HG03565 (cell line): Measurements from ENCODE around the gene F7.
"Not testable (repeated sequence)": the region's sequence is repeated elsewhere in the genome, so short reads cannot be mapped to it uniquely, and the experiment has no call there.

Source experiments
- ATAC-seq: cut with Tn5 transposase; IDR thresholded peaks from one replicate; pipeline ENCODE4 v1.9.1; 2021; ENCODE audit warnings: mild to moderate bottlenecking, moderate library complexity; ENCODE audit not compliant: unreplicated experiment

Gene F7

GRCh38 chr13:113070855-113071254 lies 34.7 kb upstream of the F7 start:
- ATAC-seq: no peak

GRCh38 chr13:113072376-113072775 lies 33.2 kb upstream of the F7 start:
- no peak for ATAC-seq

DNA sequence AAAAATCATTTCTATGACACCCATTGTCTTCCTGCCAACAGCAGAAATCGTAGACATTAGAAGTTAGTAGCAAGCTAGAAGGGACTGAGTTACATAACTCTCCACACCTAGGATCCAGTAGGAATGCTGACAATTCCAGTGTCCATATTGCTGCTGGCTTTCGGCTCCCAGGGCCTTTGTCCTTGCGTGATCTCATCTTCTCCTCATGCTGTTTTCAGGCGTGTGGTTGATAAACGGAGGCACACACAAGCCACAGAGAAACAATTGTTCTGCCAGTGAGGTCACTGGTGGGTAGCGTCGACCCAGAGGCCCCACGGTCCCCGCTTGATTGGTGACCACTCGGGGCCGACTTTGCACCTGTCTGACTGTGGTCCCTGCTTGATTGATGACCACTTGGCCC lies 31.6 kb upstream of the F7 start:
- ATAC-seq: no peak

- no peak for ATAC-seq
Measured at GRCh38 chr13:113074401-113074800, 31.2 kb upstream of the F7 start.

GRCh38 chr13:113074876-113075275 lies 30.7 kb upstream of the F7 start:
- no peak for ATAC-seq

DNA sequence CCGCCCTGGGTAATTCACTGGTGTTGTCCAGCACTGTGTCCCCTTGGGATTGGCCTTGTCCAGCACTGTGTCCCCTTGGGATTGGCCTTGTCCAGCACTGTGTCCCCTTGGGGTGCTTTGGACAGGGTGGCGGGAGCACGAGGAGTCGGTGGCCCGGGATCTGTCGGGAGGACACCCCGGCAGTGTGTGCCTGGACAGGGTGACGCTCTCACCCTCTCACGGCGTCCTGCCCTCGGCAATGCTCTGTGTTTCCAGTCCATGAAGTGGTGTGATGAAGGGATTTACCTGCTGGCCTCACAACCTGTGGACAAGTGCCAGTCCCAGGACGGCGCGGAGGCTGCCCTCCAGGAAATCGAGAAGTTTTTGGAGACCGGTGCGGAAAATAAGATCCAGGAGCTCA lies 29.9 kb upstream of the F7 start:
- no peak for ATAC-seq

DNA sequence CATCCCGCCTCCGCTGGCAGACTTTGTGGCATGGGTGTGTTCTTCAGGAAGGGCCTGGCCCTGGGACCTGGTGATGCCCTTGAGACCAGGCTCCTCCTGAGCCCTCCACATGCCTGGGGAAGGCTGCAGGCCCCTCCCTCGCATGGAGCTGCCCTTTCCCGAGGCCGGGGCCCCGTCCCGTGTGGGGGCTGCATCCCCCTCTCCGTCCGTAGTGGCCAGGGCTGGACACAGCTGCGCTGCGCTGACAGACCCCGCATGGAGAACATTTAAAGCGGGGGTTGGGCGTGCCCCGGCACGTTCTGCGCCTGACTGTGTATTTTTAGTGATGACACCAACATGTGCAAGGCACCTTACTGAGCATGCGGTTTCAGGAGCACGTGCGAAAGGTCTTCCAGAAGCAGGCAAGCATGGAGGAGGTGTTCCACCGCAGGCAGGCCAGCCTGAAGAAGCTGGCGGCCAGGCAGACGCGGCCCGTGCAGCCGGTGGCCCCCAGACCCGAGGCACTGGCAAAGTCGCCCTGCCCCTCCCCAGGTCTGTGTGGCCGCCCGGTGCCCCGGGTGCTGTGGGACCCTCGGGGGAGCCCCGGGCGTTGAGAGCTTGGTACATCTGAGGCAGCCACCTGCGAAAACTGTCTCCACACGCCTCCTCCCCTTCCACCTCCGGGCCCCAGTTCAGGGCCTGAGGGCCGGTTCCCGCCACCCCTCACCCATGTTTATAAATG lies 28.8 kb upstream of the F7 start:
- ATAC-seq: no peak

DNA sequence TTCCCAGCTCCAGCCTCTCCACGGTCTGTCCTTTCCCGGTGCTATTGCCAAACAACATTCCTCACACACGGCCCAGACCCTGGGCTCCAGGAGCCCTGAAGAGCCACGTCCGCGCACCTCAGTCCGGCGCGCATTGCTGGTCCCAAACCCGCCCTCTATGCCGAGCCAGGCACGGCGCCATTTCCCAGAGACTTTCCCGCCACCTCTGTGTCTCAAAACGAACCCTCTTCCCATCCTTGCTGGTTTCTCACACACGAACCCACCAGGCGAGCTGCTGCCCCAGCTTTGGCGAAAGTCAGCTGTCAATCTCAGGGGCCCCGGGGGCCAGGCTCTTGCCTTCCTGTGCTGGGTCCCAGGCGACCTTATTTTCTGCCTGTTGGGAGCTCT lies 28.0 kb upstream of the F7 start:
- no peak for ATAC-seq

DNA sequence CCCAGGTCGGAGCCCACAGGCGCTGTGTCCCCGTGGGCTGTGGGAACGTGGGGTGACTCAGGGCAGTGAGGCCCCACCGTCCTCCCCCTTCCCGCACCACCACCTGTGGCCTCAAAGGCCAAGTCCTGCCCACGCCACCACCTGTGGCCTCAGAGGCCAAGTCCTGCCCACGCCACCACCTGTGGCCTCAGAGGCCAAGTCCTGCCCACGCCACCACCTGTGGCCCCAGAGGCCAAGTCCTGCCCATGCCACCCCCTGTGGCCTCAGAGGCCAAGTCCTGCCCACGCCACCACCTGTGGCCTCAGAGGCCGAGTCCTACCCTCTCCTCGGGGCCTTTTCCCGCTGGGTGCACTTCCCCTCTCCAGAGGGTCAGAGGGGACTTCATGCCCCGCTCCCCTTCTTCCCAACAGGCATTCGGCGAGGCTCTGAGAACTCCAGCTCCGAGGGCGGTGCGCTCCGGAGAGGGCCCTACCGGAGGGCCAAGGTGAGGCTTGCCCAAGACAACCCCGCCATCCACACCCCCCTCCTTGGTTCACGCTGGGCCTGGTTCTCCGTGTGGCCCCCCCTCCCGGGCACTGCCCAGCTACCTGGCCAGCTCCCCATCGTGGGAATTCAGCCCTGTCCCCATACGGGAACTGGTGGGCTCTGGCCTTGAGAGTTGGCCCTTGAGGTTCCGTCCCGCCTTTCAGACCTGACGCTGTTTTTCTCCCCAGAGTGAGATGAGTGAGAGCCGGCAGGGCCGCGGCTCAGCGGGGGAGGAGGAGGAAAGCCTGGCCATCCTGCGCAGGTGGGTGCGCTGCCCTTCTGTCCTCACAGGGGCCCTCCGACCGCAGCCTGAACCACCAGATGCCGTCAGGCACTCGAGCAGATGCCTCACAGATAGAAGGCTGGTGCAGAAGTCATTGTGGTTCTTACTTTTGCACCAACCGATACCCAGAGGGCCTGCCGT lies 27.4 kb upstream of the F7 start:
- no peak for ATAC-seq

- no peak for ATAC-seq
Measured at GRCh38 chr13:113078902-113079780, 26.4 kb upstream of the F7 start.

- ATAC-seq: not testable (repeated sequence)
Measured at GRCh38 chr13:113079781-113080080, 25.9 kb upstream of the F7 start.

DNA sequence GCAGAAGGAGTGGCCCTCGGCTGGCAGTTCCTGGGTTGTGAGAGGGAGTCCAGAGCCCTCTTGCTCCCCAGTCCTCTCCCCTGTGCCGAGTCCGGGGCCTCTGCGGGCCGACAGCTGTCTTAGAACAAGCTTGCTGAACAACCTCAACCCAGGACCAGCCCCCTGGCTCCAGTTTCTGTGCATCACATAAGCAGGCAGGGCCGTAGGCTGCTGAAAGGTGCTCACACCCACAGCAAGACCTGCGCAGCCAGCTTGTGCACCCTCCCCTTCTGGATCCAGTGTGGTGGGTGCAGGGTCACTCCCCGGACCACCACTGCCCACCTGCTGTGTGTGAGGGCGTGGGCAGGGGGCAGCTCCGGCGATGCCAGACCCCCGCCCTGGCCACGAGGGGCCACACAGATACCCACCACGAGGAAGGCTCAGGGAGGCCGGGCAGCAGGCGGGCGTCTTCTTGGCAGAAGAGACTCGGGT lies 25.2 kb upstream of the F7 start:
- no peak for ATAC-seq

DNA sequence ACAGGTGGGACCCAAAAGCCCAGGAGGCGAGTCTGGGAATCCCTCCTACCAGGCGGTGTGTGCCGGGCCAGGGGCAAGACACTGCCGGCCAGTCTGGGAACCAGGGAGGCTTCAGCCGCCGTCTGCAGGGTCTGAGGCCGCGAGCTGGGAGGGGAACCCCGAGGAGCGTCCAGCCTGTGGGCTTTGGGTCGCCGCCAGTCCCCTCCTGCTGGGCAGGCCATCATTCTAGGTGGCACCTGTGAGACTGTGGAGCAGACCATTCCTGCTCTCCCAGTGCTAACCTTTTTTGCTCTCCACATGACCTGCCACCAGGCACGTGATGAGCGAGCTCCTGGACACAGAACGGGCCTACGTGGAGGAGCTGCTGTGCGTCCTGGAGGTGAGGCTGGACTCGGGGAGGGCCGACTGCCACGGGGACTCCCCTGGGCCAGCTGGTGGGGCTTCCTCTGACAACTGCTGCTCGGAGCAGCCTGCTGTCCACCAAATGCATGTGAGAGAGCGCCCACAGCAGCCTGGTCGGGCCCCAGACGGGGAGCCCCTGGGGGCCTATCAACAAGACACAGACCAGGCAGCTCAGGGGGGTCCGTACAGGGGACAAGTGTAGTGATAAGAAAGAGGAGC lies 24.6 kb upstream of the F7 start:
- ATAC-seq: no peak

DNA sequence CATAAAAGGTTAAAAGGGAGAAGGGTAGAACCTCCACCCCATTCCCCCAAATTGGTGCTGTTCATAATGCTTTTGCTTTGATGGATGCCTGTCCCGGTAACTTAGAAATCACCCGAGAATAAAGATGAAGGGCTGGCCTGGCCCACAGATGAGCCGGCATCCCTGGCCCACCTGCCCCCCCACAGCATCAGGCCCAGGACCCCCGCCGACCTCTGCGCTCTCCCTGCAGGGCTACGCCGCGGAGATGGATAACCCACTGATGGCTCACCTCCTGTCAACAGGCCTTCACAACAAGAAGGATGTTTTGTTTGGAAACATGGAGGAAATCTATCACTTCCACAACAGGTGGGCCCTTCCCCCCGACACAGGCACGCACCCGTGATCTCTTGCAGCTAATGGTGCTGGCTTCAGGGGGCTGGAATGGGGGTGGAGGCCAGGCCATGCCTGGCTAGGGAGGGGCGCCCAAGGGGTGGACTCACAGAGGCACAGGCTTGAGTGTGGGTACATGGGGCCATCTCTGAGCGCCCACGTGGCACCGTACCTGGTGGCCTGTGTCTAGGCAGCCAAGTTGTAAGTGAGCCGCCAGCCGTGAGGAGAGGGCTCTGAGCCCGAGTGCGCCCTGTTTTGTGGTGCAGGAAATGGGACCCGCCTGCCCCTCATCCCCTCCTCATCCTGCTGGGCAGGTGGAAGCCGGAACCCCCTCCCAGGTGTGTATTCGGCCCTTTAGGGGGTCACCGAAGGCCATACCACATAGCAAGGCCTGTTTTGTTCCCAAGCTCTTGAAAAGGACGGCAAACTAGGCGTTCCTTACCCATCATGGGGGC lies 23.2 kb upstream of the F7 start:
- ATAC-seq: no peak

GRCh38 chr13:113083022-113083373 lies 22.6 kb upstream of the F7 start:
- ATAC-seq: no peak

DNA sequence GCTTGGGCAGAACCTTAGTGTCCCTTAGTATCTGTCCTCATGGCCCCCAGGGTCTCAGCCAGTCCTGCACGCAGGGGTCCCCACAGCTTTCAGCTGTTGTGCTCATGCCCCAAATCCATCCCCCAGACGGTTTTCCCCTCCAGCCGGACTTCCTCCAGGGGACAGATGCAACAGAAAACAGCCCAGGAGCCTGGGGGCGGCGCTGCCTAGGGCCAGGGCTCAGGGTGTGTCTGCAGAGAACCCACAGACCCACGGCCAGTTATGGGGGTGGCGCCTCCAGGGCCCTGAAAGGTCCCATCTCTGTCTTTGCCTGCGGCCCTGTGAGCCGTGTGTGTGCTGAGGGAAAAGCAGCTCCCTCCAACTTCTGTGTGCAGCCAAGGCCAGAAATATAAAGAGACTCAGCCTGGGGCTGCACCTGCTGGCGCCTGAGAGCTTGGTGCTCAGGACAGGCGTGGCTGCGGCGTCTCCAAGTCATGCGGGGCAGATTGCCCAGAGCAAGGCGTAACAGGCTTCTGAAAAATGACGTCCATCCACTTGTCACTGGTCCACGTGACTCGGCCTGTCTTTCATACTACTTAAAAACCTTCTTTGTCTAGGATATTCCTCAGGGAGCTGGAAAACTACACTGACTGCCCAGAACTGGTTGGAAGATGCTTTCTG lies 22.1 kb upstream of the F7 start:
- no peak for ATAC-seq

GRCh38 chr13:113084094-113084942 lies 21.3 kb upstream of the F7 start:
- ATAC-seq: no peak

- ATAC-seq: no peak
Measured at GRCh38 chr13:113084943-113085540, 20.5 kb upstream of the F7 start.
